NCI-H2029 treated with DMSO at 0.1 percent for 48 hours (cell line): Measurements from ENCODE around the gene C11orf98.
A peak's percentile ranks its signal among the peaks of the same experiment; 100 is the strongest.
"Not testable (repeated sequence)": the region's sequence is repeated elsewhere in the genome, so short reads cannot be mapped to it uniquely, and the experiment has no call there.

Experiments
- DNase-seq: peaks from one replicate; lab custom pipeline; 2025; lab: John Stamatoyannopoulos, UW

Gene C11orf98

GRCh38 chr11:62665075-62665598, at the start of gene C11orf98, which contains the start of gene CSKMT:
Gene C11orf98, minus strand, starts transcription at chr11:62665210. Its CDS starts 41 bp downstream, at chr11:62665169.
Gene CSKMT, plus strand, starts transcription at chr11:62665312. Its CDS starts 568 bp downstream, at chr11:62665880.
- DNase-seq = peak; percentile 70

DNA sequence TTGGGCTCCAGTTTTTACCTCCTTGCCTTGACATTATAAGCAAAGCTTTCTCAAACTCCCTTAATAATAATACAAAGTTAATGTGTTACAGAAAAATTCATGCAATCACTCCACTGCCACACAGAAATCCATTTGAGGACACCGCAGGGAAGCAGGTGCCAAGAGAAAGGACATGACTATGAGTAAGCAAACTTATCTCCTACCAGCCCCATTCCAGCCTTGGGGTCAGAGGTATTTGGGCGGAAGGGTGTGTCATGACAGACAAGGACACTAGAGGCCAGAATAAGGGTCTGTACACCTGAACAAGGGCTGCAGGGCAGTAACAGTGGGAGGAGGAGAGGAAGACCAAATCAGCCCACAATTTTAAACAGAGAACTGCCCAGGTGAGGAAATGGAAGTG, 48.3 kb upstream of the C11orf98 start:
- DNase-seq = no peak

DNA sequence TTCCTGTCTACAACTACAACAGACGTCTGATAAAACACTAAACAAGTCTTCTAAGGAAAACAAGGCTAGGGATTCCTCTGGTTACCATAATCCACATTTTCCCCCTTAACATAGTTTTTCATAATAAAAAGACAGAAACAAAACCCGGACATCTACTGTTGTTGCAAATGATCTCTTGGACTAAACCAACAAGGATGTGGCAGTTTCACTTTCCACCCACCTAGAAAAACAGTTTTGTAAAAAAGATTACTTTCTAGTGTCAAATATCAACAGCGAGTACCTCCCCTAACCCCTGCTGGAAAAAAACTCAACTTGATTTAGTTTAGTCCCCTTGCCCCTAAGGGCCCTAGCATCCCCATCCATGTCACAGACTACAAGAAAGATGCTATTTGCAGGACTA, 47.9 kb upstream of the C11orf98 start:
- no peak for DNase-seq

GRCh38 chr11:62712276-62712812, 47.3 kb upstream of the C11orf98 start:
- DNase-seq = no peak

GRCh38 chr11:62710001-62710345, 45.0 kb upstream of the C11orf98 start:
- no peak for DNase-seq

DNA sequence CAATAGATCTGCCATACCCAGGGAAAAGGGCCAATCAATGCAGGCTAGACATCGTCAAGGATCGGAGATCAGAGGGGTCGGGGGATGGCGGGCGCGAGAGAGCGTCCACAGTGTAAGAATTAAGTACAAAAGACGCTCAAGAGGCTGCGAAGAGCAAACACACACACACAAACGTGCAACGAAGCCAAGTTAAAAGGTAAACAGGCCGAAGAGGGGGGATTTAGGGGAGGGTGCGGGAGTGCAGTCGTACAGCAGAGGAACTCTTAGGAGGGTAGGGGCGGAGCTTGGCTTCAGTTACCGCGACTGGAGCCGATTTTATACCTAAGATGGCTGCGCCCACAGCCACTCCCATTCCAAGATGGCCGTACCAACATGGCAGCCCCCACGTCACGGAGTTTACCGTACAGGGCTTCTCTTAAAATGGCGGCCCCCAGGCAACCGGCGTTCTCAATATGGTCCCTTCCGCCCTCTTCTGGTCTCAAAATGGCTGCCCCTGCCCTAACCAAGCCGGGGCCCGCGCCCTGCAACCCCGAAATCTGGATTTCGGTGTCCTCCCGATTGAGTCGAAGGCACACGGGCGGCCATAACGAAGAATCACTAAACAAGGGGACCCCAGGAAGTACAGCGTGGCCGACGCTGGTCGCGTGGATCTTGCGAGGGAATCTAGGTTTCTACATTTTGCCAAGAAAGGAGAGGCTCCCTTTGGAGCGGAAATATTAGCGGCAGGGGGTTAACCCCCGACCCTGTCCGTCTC, 44.4 kb upstream of the C11orf98 start:
- DNase-seq = peak; percentile 97

DNA sequence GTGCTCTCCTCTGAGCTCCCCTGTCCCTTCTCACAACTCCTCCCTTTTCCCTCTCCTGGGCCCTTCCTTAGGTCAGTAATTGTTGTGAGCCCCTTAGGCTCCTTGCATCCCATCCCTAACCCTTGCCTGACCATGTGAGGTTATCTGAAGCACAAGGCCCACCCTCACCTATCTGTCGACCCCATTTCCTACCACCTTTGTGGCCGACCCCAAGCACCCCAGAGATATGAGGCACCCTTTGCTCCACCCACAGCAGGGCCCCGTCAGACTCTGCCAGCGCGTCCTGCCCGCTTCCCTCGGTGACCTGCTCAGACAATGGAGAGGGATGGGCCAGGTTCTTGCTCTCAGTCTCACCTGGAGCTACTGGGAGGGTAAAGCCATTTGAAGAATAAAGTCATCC, 43.8 kb upstream of the C11orf98 start:
- DNase-seq = no peak

DNA sequence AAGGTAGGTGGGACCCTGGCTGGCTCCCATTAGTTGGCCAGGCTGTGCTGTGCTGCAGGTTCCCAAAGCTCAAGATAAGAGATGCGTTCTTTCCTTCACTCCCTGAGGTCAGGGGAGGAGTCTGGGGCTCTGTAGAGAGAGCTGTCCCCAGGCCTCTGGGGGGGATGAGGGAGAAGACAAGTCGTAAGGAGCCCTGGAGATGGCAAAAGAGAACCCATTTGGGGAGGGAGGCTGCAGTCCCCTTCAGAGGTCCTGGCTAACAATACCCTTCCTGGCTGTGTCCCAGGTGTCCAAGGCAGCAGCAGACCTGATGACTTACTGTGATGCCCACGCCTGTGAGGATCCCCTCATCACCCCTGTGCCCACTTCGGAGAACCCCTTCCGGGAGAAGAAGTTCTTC, 43.4 kb upstream of the C11orf98 start:
- DNase-seq = no peak

DNA sequence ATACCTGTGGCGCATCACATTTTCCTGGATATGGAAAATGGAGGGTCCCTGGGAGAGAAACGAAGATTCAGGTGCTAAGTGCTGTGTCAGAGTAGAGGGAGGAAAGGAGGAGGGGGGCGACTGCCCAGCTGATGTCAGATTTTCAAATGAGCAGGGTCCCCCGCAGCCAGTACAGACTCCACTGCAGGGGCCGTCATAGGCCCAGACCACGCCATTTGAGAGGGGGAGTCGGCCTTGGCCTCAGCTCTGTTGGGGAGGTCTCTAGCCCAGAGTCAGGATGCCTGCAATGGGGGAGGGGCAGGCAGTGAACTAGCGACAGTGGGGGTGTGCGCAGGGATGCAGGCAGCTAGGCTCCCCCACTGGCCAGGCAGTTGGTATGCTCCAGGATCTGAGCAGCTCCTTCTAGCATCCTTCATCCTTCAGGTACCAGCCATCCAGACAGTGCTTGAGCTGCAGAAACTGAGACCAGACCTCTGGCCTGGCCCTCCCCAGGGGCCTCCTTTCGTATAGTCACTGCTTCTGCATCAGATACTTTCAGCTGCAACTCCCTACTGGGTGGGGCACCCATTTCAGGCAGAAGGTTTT, 42.4 kb upstream of the C11orf98 start, which contains the start of the genes BSCL2 and GNG3:
Gene BSCL2, minus strand, starts transcription at position 148 of the 585 bp plus-strand sequence. CDS start 229 bp downstream, outside the sequence.
Gene GNG3, plus strand, starts transcription at position 400 of the 585 bp plus-strand sequence. CDS start 620 bp downstream, outside the sequence.
- no peak for DNase-seq

DNA sequence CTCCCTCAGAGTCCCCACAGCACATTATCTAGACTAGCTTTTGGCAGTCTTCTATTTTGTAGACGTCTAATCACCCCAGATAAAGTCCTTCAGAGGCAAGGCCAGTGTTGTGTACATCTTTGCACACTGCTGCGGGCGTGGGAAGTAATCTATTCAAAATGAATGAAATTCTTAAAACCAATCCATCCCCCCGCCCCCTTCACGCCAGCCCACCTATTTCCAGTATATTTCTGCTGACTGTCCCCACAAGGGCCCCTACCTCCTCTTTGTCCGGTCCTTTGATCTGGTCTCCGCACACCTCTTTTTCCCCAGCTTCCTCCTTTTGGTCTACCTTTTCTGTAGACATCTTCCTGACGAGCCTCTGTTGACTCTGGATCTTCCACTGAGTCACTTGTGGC, 41.8 kb upstream of the C11orf98 start:
- no peak for DNase-seq

DNA sequence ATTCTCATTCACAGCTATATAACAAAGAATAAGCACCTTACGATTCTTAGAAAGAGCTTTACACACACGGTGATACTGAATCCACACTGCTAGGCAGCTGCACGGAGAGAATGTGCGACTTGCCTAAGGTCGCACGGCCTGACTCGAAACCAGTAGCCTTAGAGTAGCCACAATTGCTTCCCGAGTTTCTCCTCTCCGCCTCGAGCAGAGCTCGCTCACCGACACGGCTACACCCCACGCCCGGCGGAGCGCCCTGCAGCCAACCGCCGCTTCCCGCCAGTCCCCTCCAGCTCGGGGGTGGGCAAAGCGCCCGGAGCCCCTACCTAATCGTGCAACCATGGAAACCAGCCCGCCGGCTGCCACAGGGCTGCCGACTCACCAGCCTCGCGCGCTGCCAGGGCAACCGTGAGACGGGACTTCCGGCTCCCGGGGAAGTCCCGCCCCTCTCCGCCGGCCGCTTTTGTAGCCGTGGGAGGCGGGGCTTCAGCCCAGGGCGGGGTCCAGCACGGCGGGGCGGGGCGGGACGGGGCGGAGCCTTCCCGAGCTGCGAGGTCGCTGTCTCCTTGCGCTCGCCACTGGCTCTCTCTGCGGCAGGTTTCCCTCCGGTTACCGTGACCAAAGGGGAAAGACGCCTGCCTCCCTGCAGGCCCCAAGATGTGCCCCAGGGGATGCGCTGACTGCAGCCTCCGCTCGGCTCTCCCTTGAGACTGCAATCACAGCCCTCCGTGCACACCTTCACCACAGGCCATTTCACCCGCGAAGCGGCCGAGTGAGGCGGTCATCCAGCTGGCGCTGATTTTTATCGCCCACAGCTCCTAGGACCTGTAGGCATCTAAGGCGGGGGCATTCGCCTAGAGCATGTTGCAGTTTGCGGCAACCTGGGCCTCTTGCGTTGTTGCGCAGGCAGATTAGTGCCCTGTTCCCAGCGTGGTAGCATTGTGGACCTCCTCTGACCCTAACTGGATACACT, 41.2 kb upstream of the C11orf98 start:
- peak; percentile 85 for DNase-seq

DNA sequence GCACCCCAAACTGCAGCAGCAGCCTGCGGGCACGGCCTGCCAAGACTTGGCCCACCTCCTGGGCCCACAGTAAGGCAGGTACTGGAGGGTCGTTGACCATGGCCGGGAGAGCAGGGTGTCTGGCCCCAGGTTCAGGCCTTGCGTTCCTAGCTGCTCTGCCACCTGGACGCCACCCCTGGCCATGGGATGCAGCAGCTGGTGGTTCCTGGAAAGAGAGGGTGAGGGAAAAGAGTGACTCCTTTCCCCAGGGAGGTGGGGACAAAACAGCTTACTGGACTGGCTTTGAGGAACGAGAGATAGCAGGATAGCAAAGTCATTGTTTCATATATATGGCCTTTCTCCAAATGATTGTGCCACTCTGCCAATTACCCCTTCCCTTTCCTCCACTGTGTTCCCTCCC, 40.4 kb upstream of the C11orf98 start:
- no peak for DNase-seq

GRCh38 chr11:62703921-62704320, 38.9 kb upstream of the C11orf98 start:
- DNase-seq = not testable (repeated sequence)

GRCh38 chr11:62702246-62702645, 37.2 kb upstream of the C11orf98 start:
- no peak for DNase-seq

GRCh38 chr11:62694455-62695167, 29.6 kb upstream of the C11orf98 start:
- peak; percentile 33 for DNase-seq

DNA sequence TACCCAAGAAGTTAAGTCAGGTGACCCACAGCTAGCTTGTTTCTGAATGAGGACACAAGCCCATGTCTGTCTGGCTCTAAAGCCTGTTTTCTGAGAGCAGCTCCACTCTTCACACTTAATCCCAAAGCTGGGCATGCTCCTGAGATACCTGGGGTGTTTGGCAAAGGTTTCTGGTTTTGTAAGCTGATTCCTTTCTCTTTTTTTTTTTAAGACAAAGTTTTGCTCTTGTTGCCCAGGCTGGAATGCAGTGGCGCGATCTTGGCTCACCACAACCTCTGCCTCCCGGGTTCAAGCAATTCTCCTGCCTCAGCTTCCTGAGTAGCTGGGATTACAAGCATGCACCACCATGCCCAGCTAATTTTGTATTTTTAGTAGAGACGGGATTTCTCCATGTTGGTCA, 28.6 kb upstream of the C11orf98 start:
- DNase-seq = not testable (repeated sequence)

DNA sequence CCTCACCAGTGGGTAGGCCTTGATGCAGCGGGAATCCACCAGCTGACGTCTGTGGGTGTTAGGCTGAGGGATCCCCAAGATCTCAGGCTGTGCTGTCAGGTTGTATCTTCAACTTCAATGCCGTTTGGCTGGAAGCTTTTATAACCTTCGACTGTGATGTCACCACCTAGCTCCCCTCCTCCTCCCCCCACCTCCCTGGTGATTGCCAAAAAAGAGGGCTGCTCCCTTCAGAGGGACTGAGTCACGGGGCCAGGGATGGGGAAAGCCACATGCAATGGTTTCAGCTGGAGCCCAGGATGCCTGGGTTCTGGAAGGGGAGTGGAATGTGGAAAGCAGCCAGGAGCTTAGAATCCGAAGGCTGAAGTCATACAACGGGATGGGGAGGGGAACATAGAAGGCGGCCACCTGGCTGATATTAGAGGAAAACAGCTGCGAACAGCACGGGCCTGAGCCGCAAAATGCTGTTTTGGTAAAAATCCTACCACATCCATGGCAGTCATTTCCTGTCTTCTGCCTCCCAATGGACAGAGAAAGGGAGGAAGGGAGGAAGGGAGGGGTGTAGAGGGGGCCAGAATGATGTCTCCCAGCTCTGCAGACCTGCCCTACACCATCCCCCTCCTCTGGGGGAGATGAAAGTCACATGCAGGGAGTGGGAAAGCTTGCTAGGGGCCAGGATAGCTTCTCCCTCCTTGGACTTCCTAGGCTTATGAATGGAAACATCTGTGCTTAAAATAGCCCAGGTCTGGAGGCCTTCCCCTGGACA, 24.6 kb upstream of the C11orf98 start, which contains the start of gene LRRN4CL:
Gene LRRN4CL, minus strand, starts transcription at position 110 of the 763 bp plus-strand sequence. CDS start 1,022 bp downstream, outside the sequence.
- DNase-seq = no peak

GRCh38 chr11:62688491-62688890, 23.5 kb upstream of the C11orf98 start:
- DNase-seq = no peak

GRCh38 chr11:62687508-62688396, 22.7 kb upstream of the C11orf98 start:
- no peak for DNase-seq
